HCT116 (cell line): ENCODE measurements around the gene RNF114. TPM values are rescaled to one million over a fixed set of nuclear protein-coding genes. Genes with fewer than 3 reads are reported as not detected.

Experiments
- ATAC-seq: fragments of 200-7000 bp; cut with Tn5 transposase; 2 replicates; pipeline ENCODE4 v1.9.1; 2020; ENCODE audit warnings: mild to moderate bottlenecking, moderate library complexity
- BruUV-seq: library from RNA; stranded (reverse); fragments of 400-500 nt; replicated peaks from 2 replicates; lab custom pipeline; 2021; lab: Mats Ljungman, UMichigan
- CTCF ChIA-PET: fragments of 300-600 bp; sonication (Branson Sonifier 250); formaldehyde crosslinking; loops from one replicate; lab custom pipeline; 2021; ENCODE audit warnings: antibody characterized with exemption; lab: Charles Lee
- POLR2A ChIA-PET: fragments of 300-600, 350-600 bp; sonication (Branson Sonifier 250); formaldehyde crosslinking; loops from one replicate; lab custom pipeline; 2021; ENCODE audit warnings: antibody characterized with exemption; lab: Charles Lee
- RAD21 ChIA-PET, 2 experiments: fragments of 300-600 bp; sonication (Branson Sonifier 250); formaldehyde crosslinking; loops; one replicate each; lab custom pipeline; 2023; ENCODE audit warnings: low total read pairs in 2 of 2; ENCODE audit not compliant: uncharacterized antibody in 2 of 2, unreplicated experiment in 2 of 2, low non-redundant PET in 1 of 2; lab: Charles Lee
- DNase-seq: peaks from one replicate; pipeline ENCODE4 v3.0.0-alpha.2; 2010; ENCODE audit warnings: low read depth, low spot score
- H2AFZ ChIP-seq: fragments of 200-600 bp; shearing (Covaris generic), sonication (generic); 2 replicates; pipeline ENCODE4 v1.6.1; 2017; ENCODE audit warnings: low read depth, mixed run types, mixed read lengths, antibody characterized with exemption, low read length; ENCODE audit not compliant: poor library complexity, severe bottlenecking
- H3K27ac ChIP-seq: 2 replicates; pipeline ENCODE4 v1.5.1; 2012; ENCODE audit warnings: low read depth, low read length
- H3K27me3 ChIP-seq: fragments of 200-600 bp; sonication (generic); 2 replicates; pipeline ENCODE4 v1.6.1; 2016; ENCODE audit warnings: mixed run types, low read length, mixed read lengths; ENCODE audit not compliant: insufficient read depth
- H3K36me3 ChIP-seq, 2 experiments: fragments of 200-500 bp in 1 of 2; fragments of 200-600 bp in 1 of 2; sonication (Bioruptor generic) in 1 of 2; sonication (generic) in 1 of 2; 2 replicates each; pipeline versions ENCODE4 v1.5.1 to v1.6.1; 2014 to 2016; ENCODE audit warnings: low read length in 2 of 2, inconsistent platforms in 1 of 2, mixed read lengths in 1 of 2, mixed run types in 1 of 2; ENCODE audit not compliant: insufficient read depth in 2 of 2, control insufficient read depth in 1 of 2
- H3K4me1 ChIP-seq, 2 experiments: fragments of 200-600 bp in 1 of 2; sonication (generic) in 1 of 2; 2 replicates each; pipeline versions ENCODE4 v1.5.1 to v1.6.1; 2012 to 2017; ENCODE audit warnings: low read length in 2 of 2, inconsistent platforms in 1 of 2, mild to moderate bottlenecking in 1 of 2, mixed read lengths in 1 of 2, mixed run types in 1 of 2, moderate library complexity in 1 of 2; ENCODE audit not compliant: insufficient read depth in 2 of 2, control insufficient read depth in 1 of 2
- H3K4me2 ChIP-seq: fragments of 200-600 bp; sonication (generic); 2 replicates; pipeline ENCODE4 v1.6.1; 2017; ENCODE audit warnings: mixed run types, low read length, mixed read lengths
- H3K4me3 ChIP-seq, 2 experiments: fragments of 200-600 bp in 1 of 2; sonication (generic) in 1 of 2; replicated peaks in 1 of 2; 2 replicates each; pipeline ENCODE4 v1.5.1; 2011 to 2016; ENCODE audit warnings: low read length in 2 of 2, control low read depth in 1 of 2, low read depth in 1 of 2, mild to moderate bottlenecking in 1 of 2, mixed read lengths in 1 of 2, mixed run types in 1 of 2
- H3K79me2 ChIP-seq: fragments of 200-600 bp; sonication (generic); 2 replicates; pipeline ENCODE4 v1.6.1; 2017; ENCODE audit warnings: mild to moderate bottlenecking, mixed run types, low read length, moderate library complexity, mixed read lengths; ENCODE audit not compliant: insufficient read depth
- H3K9ac ChIP-seq: fragments of 200-600 bp; sonication (generic); 2 replicates; pipeline ENCODE4 v1.6.1; 2016; ENCODE audit warnings: low read length, mixed read lengths
- H3K9me2 ChIP-seq: fragments of 200-600 bp; sonication (generic), shearing (Covaris generic); 2 replicates; pipeline ENCODE4 v1.6.1; 2017; ENCODE audit warnings: mixed run types, mild to moderate bottlenecking, moderate library complexity; ENCODE audit not compliant: insufficient read depth
- H3K9me3 ChIP-seq, 2 experiments: fragments of 200-500 bp in 1 of 2; fragments of 200-600 bp in 1 of 2; sonication (Bioruptor generic) in 1 of 2; sonication (generic) in 1 of 2; 2 replicates each; pipeline ENCODE4 v1.6.1; 2014 to 2017; ENCODE audit warnings: low read length in 2 of 2, mixed read lengths in 2 of 2, inconsistent platforms in 1 of 2, low read depth in 1 of 2, mild to moderate bottlenecking in 1 of 2, mixed run types in 1 of 2, moderate library complexity in 1 of 2; ENCODE audit not compliant: control insufficient read depth in 1 of 2, insufficient read depth in 1 of 2
- H4K20me1 ChIP-seq: fragments of 200-600 bp; sonication (generic), shearing (Covaris generic); 2 replicates; pipeline ENCODE4 v1.6.1; 2017; ENCODE audit warnings: mixed run types, mild to moderate bottlenecking, moderate library complexity; ENCODE audit not compliant: insufficient read depth
- EGR1 ChIP-seq: IDR thresholded peaks from 2 replicates; pipeline ENCODE4 v1.6.1; 2012; ENCODE audit warnings: low read depth
- JUND ChIP-seq: IDR thresholded peaks from 2 replicates; pipeline ENCODE4 v1.6.1; 2012
- POLR2AphosphoS5 ChIP-seq: IDR thresholded peaks from 2 replicates; pipeline ENCODE4 v1.6.1; 2011; ENCODE audit warnings: mild to moderate bottlenecking, low read depth, low read length, moderate library complexity
- RAD21 ChIP-seq: IDR thresholded peaks from 2 replicates; pipeline ENCODE4 v1.6.1; 2012; ENCODE audit warnings: low read depth, mild to moderate bottlenecking
- SP1 ChIP-seq: IDR thresholded peaks from 2 replicates; pipeline ENCODE4 v1.6.1; 2012; ENCODE audit warnings: low read depth
- TCF7L2 ChIP-seq: IDR thresholded peaks from 2 replicates; pipeline ENCODE4 v1.7.0; 2011; ENCODE audit warnings: borderline replicate concordance, inconsistent platforms; ENCODE audit not compliant: insufficient read depth, insufficient read length; ENCODE audit errors: extremely low read depth
- ZFX ChIP-seq: fragments of 450-650 bp; IDR thresholded peaks from 2 replicates; pipeline ENCODE4 v1.6.1; 2017
- ZNF274 ChIP-seq: fragments of 200-500 bp; sonication (Bioruptor generic); IDR thresholded peaks from 2 replicates; pipeline ENCODE4 v1.6.1; 2014; ENCODE audit warnings: mild to moderate bottlenecking, low read depth, low read length, inconsistent platforms
- intact Hi-C: fragments of 100-400 bp; cut with micrococcal nuclease; formaldehyde crosslinking; loops from 2 replicates; pipeline ENCODE4 v1.10.0; 2022
- total RNA-seq: library from RNA; stranded (reverse); gene quantifications from one replicate; pipeline ENCODE4 v1.2.1, GENCODE V29; 2021; ENCODE audit not compliant: unreplicated experiment
- TF ChIP-seq, protein P1 (sequence below): IDR thresholded peaks from 2 replicates; pipeline ENCODE4 v1.6.1; 2012; ENCODE audit warnings: low read depth
- TF ChIP-seq, protein P2 (sequence below), 3 experiments: fragments of 200-600 bp in 1 of 3; sonication (generic) in 1 of 3; IDR thresholded peaks in 2 of 3; conservative IDR thresholded peaks in 1 of 3; 2 replicates each; pipeline ENCODE4 v1.5.1; 2012 to 2017; ENCODE audit warnings: low read depth in 2 of 3, low read length in 2 of 3, antibody characterized with exemption in 1 of 3, borderline replicate concordance in 1 of 3, control low read depth in 1 of 3, mild to moderate bottlenecking in 1 of 3, mixed read lengths in 1 of 3, mixed run types in 1 of 3, moderate library complexity in 1 of 3; ENCODE audit not compliant: insufficient read depth in 1 of 3

The RNF114 gene
- total RNA-seq, 1 experiment from 2014 or later = 66.8 TPM

DNA sequence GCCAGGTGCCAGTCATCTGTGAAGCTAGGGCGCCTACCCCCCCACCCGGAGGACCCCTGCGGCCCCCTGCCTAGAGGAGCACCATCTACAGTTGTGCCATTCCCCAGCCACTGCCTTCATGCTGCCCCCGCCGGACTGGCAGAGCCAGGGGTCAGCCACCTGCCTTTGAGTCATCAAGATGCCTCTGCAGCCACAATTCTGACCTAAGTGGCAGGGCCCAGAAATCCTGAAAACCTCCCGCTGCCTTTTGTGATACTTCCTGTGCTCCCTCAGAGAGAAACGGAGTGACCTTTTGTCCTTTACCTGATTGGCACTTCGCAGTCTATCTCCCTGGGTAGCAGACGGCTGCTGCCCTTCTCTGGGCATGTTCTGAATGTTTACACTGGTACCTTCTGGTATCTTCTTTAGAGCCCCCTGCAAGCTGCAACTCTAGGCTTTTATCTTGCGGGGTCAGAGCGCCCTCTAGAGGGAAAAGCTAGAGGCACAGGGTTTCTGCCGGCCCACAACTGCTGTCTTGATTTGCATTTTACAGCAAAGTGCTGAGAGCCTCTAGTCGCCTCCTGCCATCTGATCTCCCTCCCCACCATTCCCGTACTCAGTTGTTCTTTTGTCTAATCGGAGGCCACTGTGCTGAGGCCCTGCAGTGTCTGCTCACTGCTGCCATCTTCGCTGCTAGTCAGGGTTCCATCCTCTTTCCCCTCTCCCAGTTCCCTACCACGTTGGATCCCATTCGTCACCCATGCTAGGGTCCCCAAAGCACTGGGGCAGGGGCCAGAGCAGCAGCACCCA is 47.8 kb upstream of the RNF114 start:
- no peak for TF ChIP-seq SP1
- TF ChIP-seq ZNF274 = no peak
- no peak for TF ChIP-seq ZFX
- TF ChIP-seq JUND = no peak
- peak; percentile 19 for TF ChIP-seq TCF7L2
- TF ChIP-seq, protein P1, sequence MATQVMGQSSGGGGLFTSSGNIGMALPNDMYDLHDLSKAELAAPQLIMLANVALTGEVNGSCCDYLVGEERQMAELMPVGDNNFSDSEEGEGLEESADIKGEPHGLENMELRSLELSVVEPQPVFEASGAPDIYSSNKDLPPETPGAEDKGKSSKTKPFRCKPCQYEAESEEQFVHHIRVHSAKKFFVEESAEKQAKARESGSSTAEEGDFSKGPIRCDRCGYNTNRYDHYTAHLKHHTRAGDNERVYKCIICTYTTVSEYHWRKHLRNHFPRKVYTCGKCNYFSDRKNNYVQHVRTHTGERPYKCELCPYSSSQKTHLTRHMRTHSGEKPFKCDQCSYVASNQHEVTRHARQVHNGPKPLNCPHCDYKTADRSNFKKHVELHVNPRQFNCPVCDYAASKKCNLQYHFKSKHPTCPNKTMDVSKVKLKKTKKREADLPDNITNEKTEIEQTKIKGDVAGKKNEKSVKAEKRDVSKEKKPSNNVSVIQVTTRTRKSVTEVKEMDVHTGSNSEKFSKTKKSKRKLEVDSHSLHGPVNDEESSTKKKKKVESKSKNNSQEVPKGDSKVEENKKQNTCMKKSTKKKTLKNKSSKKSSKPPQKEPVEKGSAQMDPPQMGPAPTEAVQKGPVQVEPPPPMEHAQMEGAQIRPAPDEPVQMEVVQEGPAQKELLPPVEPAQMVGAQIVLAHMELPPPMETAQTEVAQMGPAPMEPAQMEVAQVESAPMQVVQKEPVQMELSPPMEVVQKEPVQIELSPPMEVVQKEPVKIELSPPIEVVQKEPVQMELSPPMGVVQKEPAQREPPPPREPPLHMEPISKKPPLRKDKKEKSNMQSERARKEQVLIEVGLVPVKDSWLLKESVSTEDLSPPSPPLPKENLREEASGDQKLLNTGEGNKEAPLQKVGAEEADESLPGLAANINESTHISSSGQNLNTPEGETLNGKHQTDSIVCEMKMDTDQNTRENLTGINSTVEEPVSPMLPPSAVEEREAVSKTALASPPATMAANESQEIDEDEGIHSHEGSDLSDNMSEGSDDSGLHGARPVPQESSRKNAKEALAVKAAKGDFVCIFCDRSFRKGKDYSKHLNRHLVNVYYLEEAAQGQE = no peak
- TF ChIP-seq POLR2AphosphoS5 = 0 out of 2 replicates have a peak, but pooled peaks have one; percentile 21
- no peak for TF ChIP-seq EGR1
- TF ChIP-seq, protein P2, sequence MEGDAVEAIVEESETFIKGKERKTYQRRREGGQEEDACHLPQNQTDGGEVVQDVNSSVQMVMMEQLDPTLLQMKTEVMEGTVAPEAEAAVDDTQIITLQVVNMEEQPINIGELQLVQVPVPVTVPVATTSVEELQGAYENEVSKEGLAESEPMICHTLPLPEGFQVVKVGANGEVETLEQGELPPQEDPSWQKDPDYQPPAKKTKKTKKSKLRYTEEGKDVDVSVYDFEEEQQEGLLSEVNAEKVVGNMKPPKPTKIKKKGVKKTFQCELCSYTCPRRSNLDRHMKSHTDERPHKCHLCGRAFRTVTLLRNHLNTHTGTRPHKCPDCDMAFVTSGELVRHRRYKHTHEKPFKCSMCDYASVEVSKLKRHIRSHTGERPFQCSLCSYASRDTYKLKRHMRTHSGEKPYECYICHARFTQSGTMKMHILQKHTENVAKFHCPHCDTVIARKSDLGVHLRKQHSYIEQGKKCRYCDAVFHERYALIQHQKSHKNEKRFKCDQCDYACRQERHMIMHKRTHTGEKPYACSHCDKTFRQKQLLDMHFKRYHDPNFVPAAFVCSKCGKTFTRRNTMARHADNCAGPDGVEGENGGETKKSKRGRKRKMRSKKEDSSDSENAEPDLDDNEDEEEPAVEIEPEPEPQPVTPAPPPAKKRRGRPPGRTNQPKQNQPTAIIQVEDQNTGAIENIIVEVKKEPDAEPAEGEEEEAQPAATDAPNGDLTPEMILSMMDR (IDR thresholded peaks at IDR 0.05 in 2 of 3, conservative IDR thresholded peaks at IDR 0.05 in 1 of 3; ENCODE audit: borderline replicate concordance in 1 of 3, insufficient read depth in 1 of 3, low read depth in 2 of 3, low read length in 2 of 3) = peak; percentile 83 to 96 (median 86)
- peak; percentile 82 for TF ChIP-seq RAD21
- Histone ChIP-seq H3K27ac (no peak overlapping the region), H3K9me2 (no peaks in the 10 kb centered on the region), H3K4me2 (no peak overlapping the region), H3K27me3 (no peaks in the 10 kb centered on the region), H3K79me2 (no peaks in the 10 kb centered on the region), H3K36me3 (no peaks in the 10 kb centered on the region), H4K20me1 (no peaks in the 10 kb centered on the region), H3K9ac (no peak overlapping the region), H3K4me3 (no peak overlapping the region), H2AFZ (no peak overlapping the region), H3K4me1 (peaks cover 0 to 5% of the 10 kb centered on the region in 2 experiments; a peak in 1 of 4 replicates), H3K9me3 (no peaks in the 10 kb centered on the region)
- DNase-seq (peak; percentile 21), ATAC-seq (peak; percentile 84)
- BruUV-seq = no TSS peak
- POLR2A ChIA-PET = no interaction called here
- RAD21 ChIA-PET = interaction anchor here (0.6 to 1.5 kb wide), 4 partner anchors 194 to 280 kb away, joined by 3 to 4 read pairs (median 3); no protein-coding TSS in a partner anchor
- intact Hi-C loops = loop anchor here (1.0 to 5.0 kb wide), 3 partner anchors 184 to 346 kb away; no protein-coding TSS in a partner anchor
- CTCF ChIA-PET = interaction anchor here (1.0 to 5.5 kb wide), 16 partner anchors 8 to 380 kb away, joined by 3 to 43 read pairs (median 4); no protein-coding TSS in a partner anchor
